GM13977 (cell line): ENCODE results near the gene AQP7.

Experiments used
- DNase-seq: peaks from one replicate; pipeline ENCODE4 v3.0.0; 2012; ENCODE audit warnings: low spot score
- CTCF ChIP-seq: IDR thresholded peaks from 2 replicates; pipeline ENCODE4 v1.5.1; 2012; ENCODE audit warnings: mild to moderate bottlenecking, control low read depth; ENCODE audit not compliant: insufficient read depth; ENCODE audit errors: extremely low read depth, missing control alignments
- in situ Hi-C: fragments of 300-500 bp; cut with MboI; formaldehyde crosslinking; loops from one replicate; pipeline ENCODE4 v1.12.0; 2022; ENCODE audit warnings: low sequenced_read_pairs, low pct_unique_long_range_greater_than_20kb, mixed read lengths, inconsistent platforms; ENCODE audit not compliant: unreplicated experiment

Gene AQP7

DNA sequence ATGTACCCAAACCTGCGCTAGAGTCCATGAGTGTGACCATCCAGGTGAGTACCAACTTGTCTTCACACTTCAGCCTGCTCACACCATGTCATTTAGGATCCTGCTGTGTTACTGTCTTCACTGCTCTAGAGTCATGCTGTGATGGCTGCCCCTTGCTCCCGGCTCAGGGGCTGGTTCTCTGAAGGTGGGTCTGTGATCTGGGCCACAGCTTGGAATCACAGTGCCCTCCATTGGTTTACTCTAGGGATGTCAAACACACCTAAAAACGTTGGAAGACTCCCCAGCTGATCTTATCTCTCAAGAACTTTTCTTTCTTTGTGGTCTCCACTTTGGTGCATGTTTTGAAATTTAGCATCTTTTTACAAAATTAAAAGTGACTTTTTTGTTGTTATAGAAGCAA, 58.2 kb downstream of the AQP7 start:
- TF ChIP-seq CTCF: no peak
- in situ Hi-C loops: no loop called here
- no peak for DNase-seq

DNA sequence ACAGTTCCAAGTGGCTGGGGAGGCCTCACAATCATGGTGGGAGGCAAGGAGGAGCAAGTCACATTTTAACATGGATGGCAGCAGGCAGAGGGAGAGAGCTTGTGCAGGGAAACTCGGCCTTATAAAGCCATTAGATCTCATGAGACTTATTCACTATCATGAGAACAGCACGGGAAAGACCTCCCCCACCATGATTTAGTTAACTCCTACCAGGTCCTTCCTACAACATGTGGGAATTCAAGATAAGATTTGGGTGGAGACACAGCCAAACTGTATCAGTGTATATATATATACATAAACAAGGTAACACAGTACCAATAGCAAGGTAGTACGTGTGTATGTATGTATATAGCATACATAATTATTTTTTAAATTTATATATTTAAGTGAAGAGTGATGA, 61.2 kb downstream of the AQP7 start:
- no peak for TF ChIP-seq CTCF
- DNase-seq: no peak
- in situ Hi-C loops: no loop called here

GRCh38 chr9:33340186-33340585, 62.2 kb downstream of the AQP7 start:
- DNase-seq: no peak
- in situ Hi-C loops: no loop called here
- TF ChIP-seq CTCF: no peak
